PC-3 (cell line): ENCODE data around the gene AGBL1. TPM values are rescaled to one million over a fixed set of nuclear protein-coding genes. Genes with fewer than 3 reads are reported as not detected.

ENCODE experiments used
- ATAC-seq: fragments of 200-7000 bp; cut with Tn5 transposase; 2 replicates; pipeline ENCODE4 v1.9.1; 2020; ENCODE audit warnings: mild to moderate bottlenecking, moderate library complexity
- BruUV-seq: library from RNA; stranded (reverse); fragments of 400-500 nt; replicated peaks from 2 replicates; lab custom pipeline; 2021; lab: Mats Ljungman, UMichigan
- CTCF ChIA-PET: fragments of 300-600 bp; sonication (Branson Sonifier 250); formaldehyde crosslinking; loops from one replicate; lab custom pipeline; 2022; ENCODE audit warnings: antibody characterized with exemption; lab: Charles Lee
- POLR2A ChIA-PET: fragments of 300-600 bp; sonication (Branson Sonifier 250); formaldehyde crosslinking; loops from one replicate; lab custom pipeline; 2022; ENCODE audit warnings: antibody characterized with exemption; ENCODE audit not compliant: unreplicated experiment; lab: Charles Lee
- DNase-seq: peaks from one replicate; pipeline ENCODE4 v3.0.0-alpha.2; 2015
- H2AFZ ChIP-seq: fragments of 300-600 bp; sonication (generic); 2 replicates; pipeline ENCODE4 v1.6.0; 2016; ENCODE audit warnings: antibody characterized with exemption, low read length
- H3F3A ChIP-seq: fragments of 300-600 bp; sonication (generic); one replicate; pipeline ENCODE4 v1.6.0; 2017; ENCODE audit warnings: antibody characterized with exemption, low read length, control low read depth, mild to moderate bottlenecking; ENCODE audit not compliant: unreplicated experiment
- H3K27ac ChIP-seq: fragments of 300-600 bp; sonication (generic); 2 replicates; pipeline ENCODE4 v1.5.1; 2016; ENCODE audit warnings: mild to moderate bottlenecking, low read length
- H3K27me3 ChIP-seq: fragments of 300-600 bp; sonication (generic); 2 replicates; pipeline ENCODE4 v1.6.1; 2016; ENCODE audit warnings: low read length, mixed read lengths
- H3K36me3 ChIP-seq: fragments of 300-600 bp; sonication (generic); 2 replicates; pipeline ENCODE4 v1.6.1; 2016; ENCODE audit warnings: low read depth, mixed run types, low read length, mixed read lengths
- H3K4me1 ChIP-seq: fragments of 300-600 bp; sonication (generic); 2 replicates; pipeline ENCODE4 v1.5.1; 2016; ENCODE audit warnings: low read length; ENCODE audit not compliant: insufficient read depth
- H3K4me2 ChIP-seq: fragments of 300-600 bp; sonication (generic); 2 replicates; pipeline ENCODE4 v1.6.0; 2016; ENCODE audit warnings: low read length
- H3K4me3 ChIP-seq: fragments of 300-600 bp; sonication (generic); 2 replicates; pipeline ENCODE4 v1.5.1; 2016; ENCODE audit warnings: mild to moderate bottlenecking, low read length, mixed read lengths
- H3K79me2 ChIP-seq: fragments of 300-600 bp; sonication (generic); 2 replicates; pipeline ENCODE4 v1.6.1; 2017; ENCODE audit warnings: low read length, mixed read lengths
- H3K9ac ChIP-seq: fragments of 300-600 bp; sonication (generic); 2 replicates; pipeline ENCODE4 v1.6.0; 2016; ENCODE audit warnings: mild to moderate bottlenecking, low read length
- H3K9me2 ChIP-seq: fragments of 300-600 bp; sonication (generic); replicated peaks from 2 replicates; pipeline ENCODE4 v1.6.1; 2016; ENCODE audit warnings: mixed run types, low read length, mixed read lengths
- H3K9me3 ChIP-seq: fragments of 300-600 bp; sonication (generic); 2 replicates; pipeline ENCODE4 v1.6.1; 2016; ENCODE audit warnings: low read length, mixed read lengths
- H4K20me1 ChIP-seq: fragments of 300-600 bp; sonication (generic); 2 replicates; pipeline ENCODE4 v1.6.1; 2016; ENCODE audit warnings: low read length, mixed read lengths
- CTCF ChIP-seq: fragments of 300-600 bp; sonication (generic); conservative IDR thresholded peaks from 2 replicates; pipeline ENCODE4 v1.5.1; 2017; ENCODE audit warnings: antibody characterized with exemption, low read depth, mild to moderate bottlenecking, low read length
- EZH2 ChIP-seq: fragments of 300-600 bp; sonication (generic); IDR thresholded peaks from one replicate; pipeline ENCODE4 v1.6.1; 2017; ENCODE audit warnings: antibody characterized with exemption, mild to moderate bottlenecking, low read length; ENCODE audit not compliant: unreplicated experiment
- EZH2phosphoT487 ChIP-seq: fragments of 300-600 bp; sonication (generic); IDR thresholded peaks from 2 replicates; pipeline ENCODE4 v1.6.1; 2018; ENCODE audit warnings: mild to moderate bottlenecking, antibody characterized with exemption, low read length, borderline replicate concordance
- intact Hi-C: fragments of 100-400 bp; cut with micrococcal nuclease; formaldehyde crosslinking; loops from 2 replicates; pipeline ENCODE4 v1.9.0; 2023
- total RNA-seq: library from RNA; depleted of rRNA; stranded (reverse); fragments of >200 nt; gene quantifications from 2 replicates; pipeline ENCODE4 v1.2.3, GENCODE V29; 2014

AGBL1 gene
- total RNA-seq, 1 experiment from 2014 or later = not detected

- no peaks in the 10 kb centered on the region for H3K27me3 ChIP-seq
- no peak overlapping the region for H3K4me3 ChIP-seq
- ChIA-PET CTCF (no interaction called here), POLR2A (no interaction called here)
- TF ChIP-seq CTCF (no peak), EZH2phosphoT487 (no peak)
- no peaks in the 10 kb centered on the region for H3K36me3 ChIP-seq
- no peak overlapping the region for H3K4me2 ChIP-seq
- no peaks in the 10 kb centered on the region for H3K9me2 ChIP-seq
- no peak overlapping the region for H3K9ac ChIP-seq
- H3K27ac ChIP-seq = no peak overlapping the region
- ATAC-seq (no peak), DNase-seq (no peak)
- no peak overlapping the region for H2AFZ ChIP-seq
- H3K79me2 ChIP-seq = no peaks in the 10 kb centered on the region
- intact Hi-C loops = no loop called here
- no peaks in the 10 kb centered on the region for H3F3A ChIP-seq
- BruUV-seq = no TSS peak
- no peaks in the 10 kb centered on the region for H4K20me1 ChIP-seq
- H3K9me3 ChIP-seq = no peaks in the 10 kb centered on the region
- H3K4me1 ChIP-seq = no peaks in the 10 kb centered on the region
These were observed 730.7 kb downstream of the AGBL1 start for GRCh38 chr15:86810329-86810728.

- Histone ChIP-seq H3K9me2 (no peaks in the 10 kb centered on the region), H3K4me3 (no peak overlapping the region), H3K4me2 (no peak overlapping the region), H3K27me3 (no peaks in the 10 kb centered on the region), H3F3A (no peaks in the 10 kb centered on the region), H3K79me2 (no peaks in the 10 kb centered on the region), H4K20me1 (no peaks in the 10 kb centered on the region), H3K27ac (no peak overlapping the region), H3K36me3 (no peaks in the 10 kb centered on the region), H3K9ac (no peak overlapping the region), H3K4me1 (no peaks in the 10 kb centered on the region), H3K9me3 (no peaks in the 10 kb centered on the region), H2AFZ (no peak overlapping the region)
- intact Hi-C loops = no loop called here
- ATAC-seq (no peak), DNase-seq (no peak)
- BruUV-seq = no TSS peak
- POLR2A ChIA-PET = no interaction called here
- CTCF ChIA-PET = no interaction called here
- no peak for TF ChIP-seq CTCF
- no peak for TF ChIP-seq EZH2
- TF ChIP-seq EZH2phosphoT487 = no peak
These were observed 734.2 kb downstream of the AGBL1 start for GRCh38 chr15:86813892-86814291.

- Histone ChIP-seq H3K27ac (no peak overlapping the region), H3K79me2 (no peaks in the 10 kb centered on the region), H3F3A (no peaks in the 10 kb centered on the region), H2AFZ (no peak overlapping the region), H3K4me1 (no peaks in the 10 kb centered on the region), H3K27me3 (no peaks in the 10 kb centered on the region), H3K9me2 (no peaks in the 10 kb centered on the region), H3K9ac (no peak overlapping the region), H3K9me3 (no peaks in the 10 kb centered on the region), H3K36me3 (no peaks in the 10 kb centered on the region), H3K4me2 (no peak overlapping the region), H4K20me1 (no peaks in the 10 kb centered on the region), H3K4me3 (no peak overlapping the region)
- ChIA-PET POLR2A (no interaction called here), CTCF (no interaction called here)
- no peak for TF ChIP-seq EZH2phosphoT487
- intact Hi-C loops = no loop called here
- DNase-seq = no peak
- ATAC-seq = no peak
- no TSS peak for BruUV-seq
These were observed 749.6 kb downstream of the AGBL1 start for GRCh38 chr15:86829245-86829644.
